ENCODE data around the gene SPATA18. TPM values are rescaled to one million over a fixed set of nuclear protein-coding genes. Genes with fewer than 3 reads are reported as not detected.

Gene SPATA18
- total RNA-seq, 1 experiment from 2014 or later = 23.0 TPM

- Mint-ChIP-seq H3K4me1 (ENCODE audit: insufficient read depth, unreplicated experiment) (no peaks in the 10 kb centered on the region), H3K36me3 (ENCODE audit: insufficient read depth, unreplicated experiment) (peaks cover 14% of the 10 kb centered on the region), H3K27me3 (ENCODE audit: insufficient read depth, unreplicated experiment) (no peaks in the 10 kb centered on the region), H3K4me3 (ENCODE audit: unreplicated experiment) (no peak overlapping the region), H3K27ac (ENCODE audit: low read depth, unreplicated experiment) (no peak overlapping the region), H3K9me3 (ENCODE audit: unreplicated experiment) (no peaks in the 10 kb centered on the region)
- ChIA-PET POLR2A (no interaction called here), CTCF (no interaction called here)
- intact Hi-C loops (cut with micrococcal nuclease) = no loop called here
- TF ChIP-seq CTCF (IDR thresholded peaks at IDR 0.05; ENCODE audit: unreplicated experiment) = no peak
- no peak for DNase-seq (ENCODE audit: unreplicated experiment)
- no TSS peak for BruUV-seq (replicated peaks)
Observed at GRCh38 chr4:52091801-52092200, 40.7 kb downstream of the SPATA18 start.

GRCh38 chr4:52093466-52093865 lies 42.4 kb downstream of the SPATA18 start:
- intact Hi-C loops (cut with micrococcal nuclease) = no loop called here
- H3K9me3 Mint-ChIP-seq (ENCODE audit: unreplicated experiment) = no peaks in the 10 kb centered on the region
- H3K36me3 Mint-ChIP-seq (ENCODE audit: insufficient read depth, unreplicated experiment) = peaks cover 5% of the 10 kb centered on the region
- POLR2A ChIA-PET = no interaction called here
- no peaks in the 10 kb centered on the region for H3K4me1 Mint-ChIP-seq (ENCODE audit: insufficient read depth, unreplicated experiment)
- no peak for DNase-seq (ENCODE audit: unreplicated experiment)
- BruUV-seq (replicated peaks) = no TSS peak
- CTCF ChIA-PET = no interaction called here
- no peak overlapping the region for H3K27ac Mint-ChIP-seq (ENCODE audit: low read depth, unreplicated experiment)
- TF ChIP-seq CTCF (IDR thresholded peaks at IDR 0.05; ENCODE audit: unreplicated experiment) = no peak
- no peak overlapping the region for H3K4me3 Mint-ChIP-seq (ENCODE audit: unreplicated experiment)
- no peaks in the 10 kb centered on the region for H3K27me3 Mint-ChIP-seq (ENCODE audit: insufficient read depth, unreplicated experiment)

GRCh38 chr4:52094376-52095145 lies 43.5 kb downstream of the SPATA18 start:
- no peaks in the 10 kb centered on the region for H3K27me3 Mint-ChIP-seq (ENCODE audit: insufficient read depth, unreplicated experiment)
- no peak for TF ChIP-seq CTCF (IDR thresholded peaks at IDR 0.05; ENCODE audit: unreplicated experiment)
- peaks cover under 1% of the 10 kb centered on the region for H3K4me1 Mint-ChIP-seq (ENCODE audit: insufficient read depth, unreplicated experiment)
- H3K4me3 Mint-ChIP-seq (ENCODE audit: unreplicated experiment) = no peak overlapping the region
- H3K27ac Mint-ChIP-seq (ENCODE audit: low read depth, unreplicated experiment) = no peak overlapping the region
- intact Hi-C loops (cut with micrococcal nuclease) = no loop called here
- ChIA-PET CTCF (interaction anchor here (0.6 kb wide), 1 partner anchor 109 kb away, joined by 3 read pairs; no protein-coding TSS in a partner anchor), POLR2A (interaction anchor here (0.7 kb wide), 1 partner anchor 1506 kb away, joined by 3 read pairs; no protein-coding TSS in a partner anchor)
- no peak for DNase-seq (ENCODE audit: unreplicated experiment)
- H3K36me3 Mint-ChIP-seq (ENCODE audit: insufficient read depth, unreplicated experiment) = peaks cover 6% of the 10 kb centered on the region
- H3K9me3 Mint-ChIP-seq (ENCODE audit: unreplicated experiment) = no peaks in the 10 kb centered on the region
- BruUV-seq (replicated peaks) = no TSS peak

- no TSS peak for BruUV-seq (replicated peaks)
- Mint-ChIP-seq H3K27ac (ENCODE audit: low read depth, unreplicated experiment) (no peak overlapping the region), H3K27me3 (ENCODE audit: insufficient read depth, unreplicated experiment) (no peaks in the 10 kb centered on the region), H3K4me3 (ENCODE audit: unreplicated experiment) (no peak overlapping the region), H3K36me3 (ENCODE audit: insufficient read depth, unreplicated experiment) (peaks cover 11% of the 10 kb centered on the region), H3K4me1 (ENCODE audit: insufficient read depth, unreplicated experiment) (peaks cover 8% of the 10 kb centered on the region), H3K9me3 (ENCODE audit: unreplicated experiment) (no peaks in the 10 kb centered on the region)
- ChIA-PET POLR2A (no interaction called here), CTCF (interaction anchor here (0.6 kb wide), 1 partner anchor 10 kb away, joined by 3 read pairs; no protein-coding TSS in a partner anchor)
- intact Hi-C loops (cut with micrococcal nuclease) = no loop called here
- no peak for TF ChIP-seq CTCF (IDR thresholded peaks at IDR 0.05; ENCODE audit: unreplicated experiment)
- no peak for DNase-seq (ENCODE audit: unreplicated experiment)
Observed at GRCh38 chr4:52095374-52095773, 44.3 kb downstream of the SPATA18 start.
